ENCODE data around the gene PFN3. TPM values are rescaled to one million over a fixed set of nuclear protein-coding genes. Genes with fewer than 3 reads are reported as not detected.

The PFN3 gene
- total and polyA plus RNA-seq, 12 donors: not detected

GRCh38 chr5:177356746-177357145 is 43.7 kb downstream of the PFN3 start:
- Histone ChIP-seq H3K27ac (no peak overlapping the region), H3K27me3 (no peaks in the 10 kb centered on the region), H3K4me1 (replicated peaks in 1 of 2) (peaks cover 0 to 3% of the 10 kb centered on the region in 2 donors), H3K4me3 (no peak overlapping the region), H3K9me3 (replicated peaks in 1 of 3) (no peaks in the 10 kb centered on the region), H3K36me3 (replicated peaks in 1 of 2) (no peaks in the 10 kb centered on the region)
- intact Hi-C loops (cut with DNase I): no loop called here
- WGBS, 4 donors: 60 to 72% (median 67%) methylated on average over 3 of the region's 3 CpGs
- DNase-seq: no peak
- TF ChIP-seq POLR2A (IDR thresholded peaks at IDR 0.05) (no peak), CTCF (IDR thresholded peaks at IDR 0.05) (no peak)

- no peak for TF ChIP-seq CTCF (IDR thresholded peaks at IDR 0.05)
- no peak for TF ChIP-seq POLR2A (IDR thresholded peaks at IDR 0.05)
- no peaks in the 10 kb centered on the region for H3K27me3 ChIP-seq
- peaks cover under 1 to 6% of the 10 kb centered on the region in 2 donors for H3K4me1 ChIP-seq (replicated peaks in 1 of 2)
- WGBS, 4 donors: 8 to 17% (median 13%) methylated on average over 1 of the region's 1 CpG
- no peaks in the 10 kb centered on the region for H3K36me3 ChIP-seq (replicated peaks in 1 of 2)
- H3K27ac ChIP-seq: no peak overlapping the region
- no peak overlapping the region for H3K4me3 ChIP-seq
- no peak for DNase-seq
- intact Hi-C loops (cut with DNase I): no loop called here
- no peaks in the 10 kb centered on the region for H3K9me3 ChIP-seq (replicated peaks in 1 of 3)
These were observed 44.6 kb downstream of the PFN3 start for GRCh38 chr5:177355868-177356168.

GRCh38 chr5:177355162-177355867 is 45.1 kb downstream of the PFN3 start:
- intact Hi-C loops (cut with DNase I): no loop called here
- Histone ChIP-seq H3K4me3 (no peak overlapping the region), H3K9me3 (replicated peaks in 1 of 3) (no peaks in the 10 kb centered on the region), H3K4me1 (replicated peaks in 1 of 2) (peaks cover 6 to 11% of the 10 kb centered on the region in 2 donors), H3K27ac (no peak overlapping the region), H3K36me3 (replicated peaks in 1 of 2) (no peaks in the 10 kb centered on the region), H3K27me3 (no peaks in the 10 kb centered on the region)
- no peak for DNase-seq
- TF ChIP-seq POLR2A (IDR thresholded peaks at IDR 0.05): no peak
- TF ChIP-seq CTCF (IDR thresholded peaks at IDR 0.05): no peak
- WGBS, 4 donors: 82 to 100% (median 98%) methylated on average over 1 of the region's 1 CpG

- WGBS, 4 donors: 63 to 85% (median 74%) methylated on average over 3 of the region's 3 CpGs
- H3K36me3 ChIP-seq (replicated peaks in 1 of 2): no peaks in the 10 kb centered on the region
- no peak overlapping the region for H3K4me3 ChIP-seq
- H3K27me3 ChIP-seq: no peaks in the 10 kb centered on the region
- peaks cover 12 to 17% of the 10 kb centered on the region in 2 donors for H3K4me1 ChIP-seq (replicated peaks in 1 of 2)
- no peaks in the 10 kb centered on the region for H3K9me3 ChIP-seq (replicated peaks in 1 of 3)
- TF ChIP-seq CTCF (IDR thresholded peaks at IDR 0.05) (no peak), POLR2A (IDR thresholded peaks at IDR 0.05) (no peak)
- H3K27ac ChIP-seq: no peak overlapping the region
- intact Hi-C loops (cut with DNase I): no loop called here
- no peak for DNase-seq
These were observed 45.8 kb downstream of the PFN3 start for GRCh38 chr5:177354711-177355110.

Measured in adrenal gland (tissue), 12 donors.